ENCODE measurements around the gene GRK5.

The GRK5 gene

GRCh38 chr10:119242186-119242585 is 34.8 kb downstream of the GRK5 start:
- Histone ChIP-seq H3K36me3 (no peaks in the 10 kb centered on the region), H3K4me3 (ENCODE audit: low read depth, low read length) (no peak overlapping the region), H3K4me1 (peaks cover 8% of the 10 kb centered on the region), H3K9me3 (no peaks in the 10 kb centered on the region), H3K27me3 (no peaks in the 10 kb centered on the region)
- no peak for TF ChIP-seq CTCF (IDR thresholded peaks at IDR 0.05; ENCODE audit: low read depth, low read length)
- no peak for DNase-seq

GRCh38 chr10:119243488-119243887 is 36.1 kb downstream of the GRK5 start:
- no peaks in the 10 kb centered on the region for H3K36me3 ChIP-seq
- H3K4me1 ChIP-seq = peaks cover 2% of the 10 kb centered on the region; the same call in 1 of the 2 replicates
- no peak for TF ChIP-seq CTCF (IDR thresholded peaks at IDR 0.05; ENCODE audit: low read depth, low read length)
- no peaks in the 10 kb centered on the region for H3K27me3 ChIP-seq
- no peaks in the 10 kb centered on the region for H3K9me3 ChIP-seq
- no peak for DNase-seq
- H3K4me3 ChIP-seq (ENCODE audit: low read depth, low read length) = no peak overlapping the region

GRCh38 chr10:119243967-119244366 is 36.6 kb downstream of the GRK5 start:
- TF ChIP-seq CTCF (IDR thresholded peaks at IDR 0.05; ENCODE audit: low read depth, low read length) = no peak
- H3K27me3 ChIP-seq = no peaks in the 10 kb centered on the region
- DNase-seq = no peak
- H3K9me3 ChIP-seq = no peaks in the 10 kb centered on the region
- no peak overlapping the region for H3K4me3 ChIP-seq (ENCODE audit: low read depth, low read length)
- H3K4me1 ChIP-seq = no peaks in the 10 kb centered on the region
- H3K36me3 ChIP-seq = no peaks in the 10 kb centered on the region

GRCh38 chr10:119245272-119245671 is 37.9 kb downstream of the GRK5 start:
- no peak for TF ChIP-seq CTCF (IDR thresholded peaks at IDR 0.05; ENCODE audit: low read depth, low read length)
- no peaks in the 10 kb centered on the region for H3K9me3 ChIP-seq
- no peaks in the 10 kb centered on the region for H3K4me1 ChIP-seq
- no peaks in the 10 kb centered on the region for H3K27me3 ChIP-seq
- no peak for DNase-seq
- no peaks in the 10 kb centered on the region for H3K36me3 ChIP-seq
- H3K4me3 ChIP-seq (ENCODE audit: low read depth, low read length) = no peak overlapping the region

- H3K9me3 ChIP-seq = no peaks in the 10 kb centered on the region
- no peaks in the 10 kb centered on the region for H3K4me1 ChIP-seq
- no peak for TF ChIP-seq CTCF (IDR thresholded peaks at IDR 0.05; ENCODE audit: low read depth, low read length)
- no peaks in the 10 kb centered on the region for H3K27me3 ChIP-seq
- H3K36me3 ChIP-seq = no peaks in the 10 kb centered on the region
- H3K4me3 ChIP-seq (ENCODE audit: low read depth, low read length) = no peak overlapping the region
- DNase-seq = no peak
Observed at GRCh38 chr10:119246862-119247549, 39.6 kb downstream of the GRK5 start.

DNA sequence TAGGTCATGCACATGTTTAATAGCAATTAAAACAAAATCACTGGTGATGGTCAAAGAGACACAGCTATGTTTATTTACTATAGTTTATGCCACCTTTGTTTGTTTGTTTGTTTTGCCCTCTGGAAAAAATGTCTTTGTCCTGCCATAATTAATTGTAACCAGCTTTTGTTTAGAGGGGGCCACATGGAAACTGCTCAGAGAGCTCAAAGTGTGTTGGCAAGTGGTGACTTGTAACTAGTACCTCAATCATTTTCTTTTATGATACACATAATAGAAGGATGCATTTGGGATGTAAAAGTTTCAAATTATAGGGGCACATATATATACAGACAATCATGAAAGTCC is 40.2 kb downstream of the GRK5 start:
- Histone ChIP-seq H3K27me3 (no peaks in the 10 kb centered on the region), H3K4me1 (no peaks in the 10 kb centered on the region), H3K4me3 (ENCODE audit: low read depth, low read length) (no peak overlapping the region), H3K36me3 (no peaks in the 10 kb centered on the region), H3K9me3 (no peaks in the 10 kb centered on the region)
- no peak for TF ChIP-seq CTCF (IDR thresholded peaks at IDR 0.05; ENCODE audit: low read depth, low read length)
- no peak for DNase-seq
